Epidermal melanocyte (primary cell): ENCODE data around the gene IQCH.
"Not testable (repeated sequence)": the region's sequence is repeated elsewhere in the genome, so short reads cannot be mapped to it uniquely, and the experiment has no call there.

Experiments used
- DNase-seq: peaks from one replicate; pipeline ENCODE4 v3.0.0; 2011; ENCODE audit warnings: low spot score; ENCODE audit not compliant: insufficient read length

The IQCH gene

DNA sequence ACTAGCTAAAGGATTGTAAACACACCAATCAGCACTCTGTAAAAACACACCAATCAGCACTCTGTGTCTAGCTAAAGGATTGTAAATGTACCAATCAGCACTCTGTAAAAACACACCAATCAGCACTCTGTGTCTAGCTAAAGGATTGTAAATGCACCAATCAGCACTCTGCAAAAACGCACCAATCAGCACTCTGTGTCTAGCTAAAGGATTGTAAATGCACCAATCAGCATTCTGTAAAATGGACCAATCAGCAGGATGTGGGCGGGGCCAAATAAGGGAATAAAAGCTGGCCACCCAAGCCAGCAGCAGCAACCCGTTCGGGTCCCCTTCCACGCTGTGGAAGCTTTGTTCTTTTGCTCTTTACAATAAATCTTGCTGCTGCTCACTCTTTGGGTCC, 8.0 kb upstream of the IQCH start:
- not testable (repeated sequence) for DNase-seq

DNA sequence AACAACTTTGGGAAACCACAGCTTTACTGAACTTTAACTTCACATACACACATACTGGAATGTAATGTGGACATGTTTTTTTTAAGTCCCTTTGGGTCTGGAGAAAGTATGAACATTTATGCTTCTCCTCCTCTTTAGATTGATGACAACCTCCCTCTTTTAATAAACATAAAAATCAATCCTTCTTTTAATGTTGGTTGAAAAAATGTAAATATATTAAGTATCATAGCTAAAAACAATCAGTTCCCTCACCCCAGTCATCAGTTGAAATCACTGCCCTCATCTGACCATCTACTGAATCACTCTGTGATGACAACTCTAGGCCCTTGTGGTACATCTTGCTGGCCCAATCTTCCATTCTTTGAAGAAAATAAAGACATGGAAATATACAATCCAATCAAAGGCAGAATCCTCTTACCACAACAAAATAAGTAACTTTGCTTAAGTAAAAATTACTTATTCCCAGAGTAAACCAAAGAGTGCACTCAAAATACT, 6.5 kb upstream of the IQCH start:
- no peak for DNase-seq

DNA sequence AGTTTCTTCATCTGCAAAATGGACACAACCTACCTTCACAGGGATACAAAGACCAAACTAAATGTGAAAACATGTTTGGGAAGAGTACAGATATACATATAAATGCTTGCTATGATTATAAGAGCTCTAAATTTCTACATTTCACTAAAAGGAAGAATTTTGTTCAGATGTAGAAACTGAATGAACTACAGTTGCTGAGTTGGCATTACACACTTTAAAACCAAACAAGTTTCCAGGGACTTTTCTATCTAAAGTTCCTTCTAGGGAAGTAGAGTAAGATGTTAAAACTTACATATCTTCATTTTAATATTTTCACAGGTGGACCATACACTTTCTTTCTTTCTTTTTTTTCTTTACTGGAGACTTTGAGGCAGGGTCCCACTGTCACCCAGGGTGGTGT, 4.8 kb upstream of the IQCH start:
- no peak for DNase-seq

DNA sequence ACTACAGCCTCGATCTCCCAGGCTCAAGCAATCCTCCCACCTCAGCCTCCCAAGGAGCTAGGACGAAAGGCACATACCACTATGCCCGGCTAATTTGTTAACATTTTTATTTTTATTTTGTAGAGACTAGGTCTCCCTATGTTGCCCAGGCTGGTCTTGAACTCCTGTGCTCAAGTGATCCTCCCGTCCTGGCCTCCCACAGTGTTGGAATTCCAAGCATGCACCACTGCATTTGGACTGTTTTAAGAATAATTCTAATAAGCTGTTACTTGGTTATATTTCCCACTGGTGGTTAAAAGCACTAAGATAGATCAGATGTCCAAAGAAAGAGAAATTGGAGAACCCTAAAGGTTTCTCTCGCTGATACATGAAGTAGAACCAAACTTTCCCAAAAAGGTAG, 3.3 kb upstream of the IQCH start:
- no peak for DNase-seq

DNA sequence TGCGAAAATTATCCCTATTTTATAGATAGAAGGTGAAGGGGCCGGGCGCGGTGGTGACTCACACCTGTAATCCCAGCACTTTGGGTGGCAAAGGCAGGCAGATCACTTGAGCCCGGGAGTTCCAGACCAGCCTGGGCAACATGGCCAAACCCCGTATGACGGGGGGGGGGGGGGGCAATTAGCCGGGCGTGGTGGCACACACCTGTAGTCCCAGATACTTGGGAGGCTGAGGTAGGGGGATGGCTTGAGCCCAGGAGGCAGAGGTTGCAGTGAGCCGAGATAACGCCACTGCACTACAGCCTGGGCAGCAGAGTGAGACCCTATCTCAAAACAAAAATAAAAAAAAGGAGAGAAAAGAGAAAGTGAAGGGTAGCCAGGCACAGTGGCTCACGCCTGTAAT, 1.5 kb upstream of the IQCH start:
- DNase-seq, result no peak

DNA sequence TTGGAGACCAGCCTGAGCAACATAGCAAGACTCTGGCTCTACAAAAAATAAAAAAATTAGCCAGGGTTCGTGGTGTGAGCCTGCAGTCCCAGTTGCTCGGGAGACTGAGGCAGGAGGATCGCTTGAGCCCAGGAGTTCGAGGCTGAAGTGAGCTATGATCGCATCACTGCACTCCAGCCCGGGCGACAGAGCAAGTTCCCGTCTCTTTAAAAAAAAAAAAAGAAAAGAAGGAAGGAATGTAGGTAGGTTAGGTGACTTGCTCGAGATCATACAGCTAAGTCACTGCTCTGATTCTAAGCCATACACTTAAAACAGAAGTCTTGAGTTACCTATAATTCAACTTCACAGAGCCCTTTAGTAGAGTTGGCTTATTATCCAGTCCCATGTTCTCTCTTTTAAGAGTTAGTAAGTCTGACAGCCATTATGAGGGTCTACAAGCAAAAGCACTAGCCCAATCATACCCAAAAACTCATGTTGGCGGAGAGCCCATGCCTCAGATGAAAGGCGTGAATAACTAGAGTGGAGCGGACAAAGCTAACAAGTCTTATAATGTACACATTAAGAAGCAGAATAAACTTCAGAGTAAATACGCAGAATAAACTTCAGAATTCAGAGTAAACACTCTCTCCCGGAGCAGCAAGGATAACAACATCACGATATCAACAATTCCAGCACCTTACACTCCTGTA, 893 bp upstream of the IQCH start:
- no peak for DNase-seq

DNA sequence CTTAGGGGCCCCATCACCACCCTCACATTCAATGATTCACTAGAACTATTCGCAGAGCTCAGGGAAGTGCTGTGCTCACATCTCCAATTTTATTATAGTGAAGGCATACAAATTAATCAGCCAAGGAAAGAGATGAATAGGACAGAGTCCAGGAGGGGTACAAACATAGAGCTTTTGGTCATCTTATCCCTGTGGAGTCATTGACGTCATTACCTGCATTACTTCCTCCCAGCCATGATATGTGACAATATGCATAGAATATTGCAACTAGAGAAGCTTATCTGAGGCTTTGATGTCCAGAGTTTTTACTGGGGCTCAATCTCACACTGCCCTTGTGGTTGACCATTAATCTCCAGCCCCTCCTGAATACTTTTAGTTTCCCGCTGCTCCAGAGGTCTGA, 1.5 kb downstream of the IQCH start:
- DNase-seq, result no peak

DNA sequence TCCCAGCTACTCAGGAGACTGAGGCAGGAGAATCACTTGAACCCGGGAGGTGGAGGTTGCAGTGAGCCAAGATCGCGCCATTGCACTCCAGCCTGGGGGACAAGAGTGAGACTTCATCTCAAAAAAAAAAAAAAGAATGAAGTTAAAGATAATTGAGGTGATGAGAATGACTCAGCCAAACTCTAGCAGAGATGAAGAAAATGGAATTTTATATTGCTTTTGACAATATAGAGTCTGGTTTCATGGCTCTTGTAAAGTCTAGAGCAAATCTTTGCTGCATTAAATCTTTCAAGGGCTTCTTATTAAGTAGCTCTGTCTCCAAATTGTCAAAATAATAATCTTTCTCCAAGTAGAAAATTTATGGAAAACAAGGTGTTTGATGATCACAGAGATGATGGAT, 3.8 kb downstream of the IQCH start:
- not testable (repeated sequence) for DNase-seq

DNA sequence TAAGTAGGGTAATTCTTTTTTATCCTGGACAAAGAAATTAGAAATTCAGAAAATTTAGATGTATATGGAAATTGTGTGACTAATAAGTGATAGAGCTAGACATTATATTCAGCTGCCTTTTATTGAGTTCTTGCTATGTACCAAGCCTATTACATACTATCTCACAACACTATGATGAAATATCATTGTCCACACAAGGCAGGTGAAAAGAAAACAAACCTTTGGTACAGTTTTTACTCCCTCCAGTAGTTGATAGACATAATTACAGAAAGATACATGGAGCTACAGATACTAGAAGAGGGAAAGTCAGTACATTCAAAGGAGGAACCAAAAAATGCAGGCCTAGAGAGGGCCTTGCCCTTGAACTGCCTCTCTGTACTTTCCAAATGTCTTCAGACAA, 4.8 kb downstream of the IQCH start:
- no peak for DNase-seq

DNA sequence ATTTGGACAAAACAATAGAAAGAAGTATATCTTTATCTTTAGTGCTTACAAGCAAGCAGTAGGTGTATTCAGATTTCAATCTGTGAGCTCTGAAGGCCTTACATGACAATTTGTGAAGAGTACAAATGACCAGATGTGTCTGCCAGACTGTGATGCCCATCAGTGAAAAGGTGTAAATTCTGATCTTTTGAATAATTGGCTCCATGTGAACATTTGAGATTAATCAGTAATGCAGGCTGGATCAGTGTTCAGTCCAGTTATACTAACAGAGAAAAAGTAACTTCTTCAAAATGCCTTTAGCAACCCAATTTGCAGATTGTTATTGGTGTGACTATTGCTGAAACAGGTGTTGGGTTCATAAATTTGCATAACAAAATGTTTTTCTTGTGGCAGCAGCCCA, 5.2 kb downstream of the IQCH start:
- no peak for DNase-seq

DNA sequence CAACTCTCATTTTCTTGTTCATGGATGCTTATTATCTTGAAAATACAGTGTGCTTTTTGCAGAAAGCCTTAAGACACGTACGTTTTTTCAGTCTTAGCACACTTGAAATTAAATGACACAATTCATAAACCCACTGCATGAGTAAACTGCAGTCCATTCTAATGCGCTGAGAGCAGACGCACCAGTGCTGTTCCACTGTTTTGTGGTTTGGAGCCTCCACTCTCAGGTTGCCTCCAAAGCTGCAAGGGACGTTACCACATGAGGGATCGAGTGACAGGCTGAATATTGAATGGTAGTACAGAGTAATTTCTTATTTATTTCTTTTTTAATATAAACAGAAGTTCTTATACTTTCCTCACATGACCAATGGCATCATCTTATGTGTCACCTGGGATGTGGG, 12.3 kb downstream of the IQCH start:
- no peak for DNase-seq

DNA sequence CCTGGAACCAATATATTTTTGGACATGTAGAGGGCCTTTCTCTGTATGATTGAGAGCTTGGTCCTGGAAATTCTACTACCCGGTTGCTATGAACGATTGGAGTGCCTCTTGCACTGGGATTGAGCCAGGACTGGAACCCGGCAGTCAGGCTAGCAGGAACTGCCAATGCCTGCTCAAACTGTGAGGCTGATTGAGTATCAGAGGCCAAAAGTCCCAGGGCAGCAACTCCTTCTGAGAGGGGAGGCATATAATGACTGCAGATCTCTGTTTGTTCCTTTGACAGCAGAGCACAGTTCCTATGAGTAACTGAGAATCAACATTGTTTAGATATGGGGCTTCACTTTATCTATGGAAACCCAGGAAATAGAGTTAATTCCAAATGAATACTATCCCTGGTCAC, 12.9 kb downstream of the IQCH start:
- DNase-seq, result no peak

DNA sequence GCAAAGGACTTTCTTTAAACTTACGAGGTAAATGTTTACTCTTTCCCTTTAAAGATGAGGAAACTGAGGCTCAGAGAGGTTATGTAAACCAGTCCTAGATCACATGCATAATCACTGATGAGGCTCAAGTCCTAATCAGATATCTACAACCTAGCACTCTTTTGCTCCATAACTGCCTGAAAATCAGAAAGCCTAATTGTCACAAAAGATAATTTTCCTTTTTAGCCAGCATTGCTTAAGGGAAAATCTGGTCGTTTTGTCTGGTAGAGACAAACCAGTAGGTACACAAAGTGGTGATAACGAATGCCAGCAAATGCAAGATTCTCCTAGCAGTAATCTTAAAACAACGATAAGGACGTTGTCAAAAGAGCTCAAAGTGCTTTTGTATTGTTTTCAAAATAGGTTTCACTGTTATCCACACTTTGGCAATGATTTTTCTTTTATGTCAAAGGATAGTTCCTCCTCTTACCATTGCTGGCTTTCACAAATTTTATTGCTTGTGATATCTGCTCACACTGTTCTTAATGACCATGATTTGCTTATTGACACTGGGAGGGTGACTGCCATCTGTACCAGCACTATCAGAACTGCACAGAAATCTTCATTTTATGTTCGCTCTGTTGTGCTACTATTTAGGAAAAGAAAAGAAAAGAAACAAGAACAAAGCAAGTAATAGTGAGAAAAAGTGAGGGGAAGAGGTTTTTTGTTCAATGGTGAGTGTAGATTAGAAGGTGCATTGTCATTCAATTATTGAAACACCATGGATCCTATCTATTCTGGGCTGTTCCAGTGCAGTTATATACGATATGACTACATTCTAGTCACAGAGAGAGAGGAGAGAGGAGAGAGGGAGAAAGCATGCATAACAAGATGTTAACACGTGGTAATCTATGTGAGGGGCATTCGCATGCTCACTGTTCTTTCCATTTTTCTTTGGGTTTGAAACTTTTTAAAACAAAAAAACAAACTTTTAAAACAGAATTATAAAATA, 13.7 kb downstream of the IQCH start:
- no peak for DNase-seq

DNA sequence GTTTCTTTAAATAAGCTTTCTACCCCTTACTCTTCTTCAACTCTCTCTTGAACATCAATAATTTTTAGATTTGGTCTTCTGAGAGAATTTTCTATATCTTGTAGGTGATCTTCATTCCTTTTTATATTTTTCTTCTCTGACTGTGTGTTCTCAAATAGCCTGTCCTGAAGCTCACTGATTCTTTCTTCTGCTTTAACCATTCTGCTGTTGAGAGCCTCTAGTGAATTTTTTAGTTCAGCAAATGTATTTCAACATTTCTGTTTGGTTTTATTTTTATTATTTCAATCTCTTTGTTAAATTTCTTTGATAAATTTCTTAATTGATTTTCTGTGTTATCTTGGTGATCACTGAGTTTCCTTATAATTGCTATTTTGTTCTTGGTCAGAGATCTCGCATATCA, 19.6 kb downstream of the IQCH start:
- DNase-seq, result no peak

DNA sequence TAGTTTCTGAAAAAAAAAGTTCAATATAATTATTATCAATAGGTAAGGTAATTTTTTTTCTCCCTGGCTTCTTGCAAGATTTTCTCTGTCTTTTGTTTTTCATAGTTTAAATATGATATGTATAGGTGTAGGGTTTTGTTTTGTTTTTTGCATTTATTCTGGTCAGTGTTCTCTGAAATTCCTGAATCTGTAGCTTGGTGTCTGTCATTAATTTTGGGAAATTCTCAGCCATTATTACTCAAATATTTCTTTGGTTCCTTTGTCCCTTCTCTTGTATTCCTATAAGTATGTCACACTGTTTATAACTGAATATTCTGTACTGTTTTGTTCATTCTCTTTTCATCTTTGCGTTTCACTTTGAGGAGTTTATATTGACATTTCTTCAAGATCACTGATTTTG, 22.1 kb downstream of the IQCH start:
- no peak for DNase-seq

DNA sequence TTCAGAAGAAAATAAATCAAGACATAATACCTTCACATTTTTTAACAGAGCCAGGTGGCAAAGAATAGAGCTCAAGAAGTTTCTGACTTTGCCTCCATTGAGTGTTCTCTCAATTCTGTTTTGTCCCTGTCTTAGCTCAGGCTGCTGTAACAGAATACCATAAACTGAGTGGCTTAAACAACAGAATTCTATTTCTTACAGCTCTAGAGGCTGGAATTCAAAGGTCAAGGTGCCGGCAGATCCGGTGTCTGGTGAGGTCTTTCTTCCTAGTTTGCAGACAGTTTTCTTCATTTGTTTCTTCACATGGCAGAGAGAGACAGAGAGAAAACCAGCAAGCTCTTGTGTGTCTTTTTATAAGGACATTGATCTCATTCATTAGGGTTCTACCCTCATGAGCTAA, 25.6 kb downstream of the IQCH start:
- DNase-seq, result no peak

DNA sequence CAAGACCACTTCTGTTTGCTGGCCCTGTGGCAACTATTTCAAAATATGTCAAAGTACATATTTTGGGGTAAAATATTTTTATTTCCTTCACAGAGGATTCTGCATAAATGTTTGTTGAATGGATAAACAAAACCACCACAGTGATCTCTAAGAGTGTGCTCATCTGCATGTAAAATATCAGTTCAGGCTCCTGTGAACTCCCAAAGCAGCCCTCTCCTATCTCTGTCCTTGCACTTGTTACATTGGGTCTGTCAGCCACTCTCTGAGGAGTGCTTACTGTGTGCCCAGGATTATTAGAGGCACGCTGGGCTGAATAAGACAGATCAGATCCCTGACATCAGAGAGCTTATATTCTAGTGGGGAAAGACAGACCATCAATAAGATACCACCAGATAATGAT, 27.1 kb downstream of the IQCH start:
- no peak for DNase-seq

DNA sequence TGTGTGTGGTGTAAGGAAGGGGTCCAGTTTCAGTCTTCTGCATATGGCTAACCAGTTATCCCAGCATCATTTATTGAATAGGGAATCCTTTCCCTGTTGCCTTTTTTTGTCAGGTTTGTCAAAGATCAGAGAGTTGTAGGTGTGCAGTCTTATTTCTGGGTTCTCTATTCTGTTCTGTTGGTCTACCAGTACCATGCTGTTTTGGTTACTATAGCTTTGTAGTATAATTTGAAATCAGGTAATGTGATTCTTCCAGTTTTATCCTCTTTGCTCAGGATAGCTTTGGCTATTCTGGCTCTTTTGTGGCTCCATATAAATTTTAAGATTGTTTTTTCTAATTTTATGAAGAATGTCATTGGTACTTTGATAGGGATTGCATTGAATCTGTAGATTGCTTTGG, 31.0 kb downstream of the IQCH start:
- DNase-seq, result not testable (repeated sequence)

DNA sequence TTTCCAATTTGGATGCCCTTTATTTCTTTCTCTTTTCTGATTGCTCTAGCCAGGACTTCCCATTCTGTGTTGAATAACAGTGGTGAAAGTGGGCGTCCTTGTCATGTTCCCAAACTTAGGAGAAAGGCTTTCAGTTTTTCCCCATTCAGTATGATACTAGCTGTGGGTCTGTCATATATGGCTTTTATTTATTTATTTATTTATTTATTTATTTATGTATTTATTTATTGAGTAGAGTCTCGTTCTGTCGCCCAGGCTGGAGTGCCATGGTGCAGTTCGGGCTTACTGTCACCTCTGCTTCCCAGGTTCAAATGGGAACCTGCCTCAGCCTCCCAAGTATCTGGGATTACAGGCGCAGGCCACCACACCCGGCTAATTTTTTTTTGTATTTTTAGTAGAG, 31.8 kb downstream of the IQCH start:
- DNase-seq, result not testable (repeated sequence)

DNA sequence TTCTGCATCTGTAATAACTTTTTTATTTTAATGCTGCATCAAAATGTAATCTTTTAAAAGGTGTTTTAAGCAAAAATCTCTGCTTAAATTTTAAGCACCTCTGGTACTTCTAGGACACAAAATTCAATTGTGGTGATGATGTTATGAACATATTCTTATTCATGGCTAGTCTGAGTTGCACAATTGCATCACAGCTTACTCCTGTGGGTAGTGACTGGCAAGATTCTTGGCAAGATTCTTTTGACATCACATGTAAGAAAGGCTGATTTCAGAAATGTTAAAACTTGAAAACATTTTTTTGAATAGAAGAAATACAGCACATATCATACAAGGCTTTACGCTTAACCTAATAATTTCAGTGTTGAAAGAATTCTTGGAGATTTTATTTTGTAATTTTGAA, 35.7 kb downstream of the IQCH start:
- no peak for DNase-seq

DNA sequence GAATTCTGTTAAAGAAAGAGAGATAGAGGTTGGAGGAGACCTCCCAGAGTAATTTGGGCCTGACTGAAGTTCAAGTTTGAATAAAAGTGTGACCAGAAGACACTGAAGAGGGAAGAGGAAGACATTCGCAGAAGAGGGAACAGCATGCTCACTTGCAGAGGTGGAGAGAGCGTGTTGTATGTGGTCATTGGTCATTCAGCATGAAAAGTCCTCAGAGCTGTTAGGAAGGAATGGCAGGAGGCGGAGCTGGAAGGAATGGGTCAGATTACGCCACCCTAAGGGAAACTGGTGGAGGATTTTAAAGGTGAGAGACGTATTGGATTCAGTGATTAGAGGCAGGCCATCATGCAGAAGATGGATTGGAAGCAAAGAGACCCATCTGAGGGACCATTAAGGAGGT, 41.6 kb downstream of the IQCH start:
- no peak for DNase-seq

DNA sequence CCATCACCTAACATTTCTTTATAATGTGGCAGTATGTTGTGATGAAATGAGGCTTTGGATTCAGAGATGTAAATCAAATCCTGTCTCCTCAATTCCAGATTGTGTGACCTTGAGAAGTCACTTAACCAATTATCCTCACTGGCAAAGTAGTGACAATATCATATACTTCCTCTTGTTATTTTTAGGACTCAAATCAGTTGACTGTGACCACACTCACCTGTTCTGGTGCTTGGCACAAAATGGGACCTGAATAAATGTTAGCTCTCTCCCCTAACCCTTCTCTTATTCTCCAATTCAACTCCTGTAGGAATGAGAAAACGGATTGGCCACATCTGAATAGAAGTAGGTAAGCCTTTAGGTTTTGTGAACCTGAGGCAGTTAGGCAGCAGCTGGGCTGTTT, 42.1 kb downstream of the IQCH start:
- no peak for DNase-seq
